H1 (cell line): Measurements from ENCODE around the gene LARP1. TPM values are rescaled to one million over a fixed set of nuclear protein-coding genes. Genes with fewer than 3 reads are reported as not detected.

Experiments used
- CBX5 ChIP-seq: fragments of 300-800, 300-1000 bp; sonication (generic); IDR thresholded peaks from 2 replicates; pipeline ENCODE4 v1.7.1; 2016; ENCODE audit warnings: antibody characterized with exemption, low read length, low read depth
- CEBPB ChIP-seq: IDR thresholded peaks from 2 replicates; pipeline ENCODE4 v1.6.1; 2012; ENCODE audit warnings: low read depth, low read length
- CHD1 ChIP-seq: IDR thresholded peaks from 2 replicates; pipeline ENCODE4 v1.6.1; 2012; ENCODE audit warnings: low read depth, low read length, improper control_type of control experiment
- CTBP2 ChIP-seq: IDR thresholded peaks from 2 replicates; pipeline ENCODE4 v1.7.0; 2011; ENCODE audit warnings: borderline replicate concordance, mild to moderate bottlenecking, moderate library complexity, mixed read lengths, low read length; ENCODE audit not compliant: insufficient read depth, insufficient read length
- EP300 ChIP-seq, 2 experiments: IDR thresholded peaks; 1 replicate in 1 of 2; 2 replicates in 1 of 2; pipeline ENCODE4 v1.6.1; 2011 to 2012; ENCODE audit warnings: low read depth in 2 of 2, low read length in 2 of 2, mild to moderate bottlenecking in 2 of 2, borderline replicate concordance in 1 of 2, inconsistent platforms in 1 of 2, moderate library complexity in 1 of 2
- GABPA ChIP-seq: IDR thresholded peaks from 2 replicates; pipeline ENCODE4 v1.6.1; 2011; ENCODE audit warnings: mild to moderate bottlenecking, low read length, moderate library complexity, borderline replicate concordance; ENCODE audit not compliant: insufficient read depth
- HDAC6 ChIP-seq: IDR thresholded peaks from one replicate; pipeline ENCODE4 v1.7.1; 2012; ENCODE audit warnings: low read depth, mild to moderate bottlenecking, inconsistent platforms, low read length, moderate library complexity
- JUN ChIP-seq: IDR thresholded peaks from 2 replicates; pipeline ENCODE4 v1.6.1; 2011; ENCODE audit warnings: low read depth, mild to moderate bottlenecking, improper control_type of control experiment, low read length
- JUND ChIP-seq: IDR thresholded peaks from 2 replicates; pipeline ENCODE4 v1.6.1; 2011; ENCODE audit warnings: mild to moderate bottlenecking, improper control_type of control experiment, low read length
- KDM1A ChIP-seq: fragments of 200-600, 300-600 bp; sonication (generic); IDR thresholded peaks from 2 replicates; pipeline ENCODE4 v1.7.1; 2016; ENCODE audit warnings: mild to moderate bottlenecking, low read length, borderline replicate concordance
- MAFK ChIP-seq: IDR thresholded peaks from 2 replicates; pipeline ENCODE4 v1.6.1; 2012; ENCODE audit warnings: low read depth, mild to moderate bottlenecking, improper control_type of control experiment, low read length
- NANOG ChIP-seq: IDR thresholded peaks from 2 replicates; pipeline ENCODE4 v1.6.1; 2011; ENCODE audit warnings: low read length, low read depth, mild to moderate bottlenecking, inconsistent platforms; ENCODE audit not compliant: insufficient read depth, poor library complexity, severe bottlenecking
- NRF1 ChIP-seq: IDR thresholded peaks from 2 replicates; pipeline ENCODE4 v1.6.1; 2011; ENCODE audit warnings: mild to moderate bottlenecking, low read depth, low read length, improper control_type of control experiment
- PHF8 ChIP-seq: fragments of 200-600 bp; sonication (generic); conservative IDR thresholded peaks from 2 replicates; pipeline ENCODE4 v1.7.1; 2012; ENCODE audit warnings: low read depth, mild to moderate bottlenecking, inconsistent platforms, low read length, moderate library complexity
- RAD21 ChIP-seq, 2 experiments: IDR thresholded peaks in 1 of 2; conservative IDR thresholded peaks in 1 of 2; 2 replicates each; pipeline ENCODE4 v1.6.1; 2011; ENCODE audit warnings: low read depth in 2 of 2, low read length in 2 of 2, improper control_type of control experiment in 1 of 2, inconsistent platforms in 1 of 2, mild to moderate bottlenecking in 1 of 2, moderate library complexity in 1 of 2
- RFX5 ChIP-seq: IDR thresholded peaks from 2 replicates; pipeline ENCODE4 v1.6.1; 2011; ENCODE audit warnings: low read depth, low read length, improper control_type of control experiment, borderline replicate concordance
- SAP30 ChIP-seq: fragments of 300-600 bp; sonication (generic); IDR thresholded peaks from 2 replicates; pipeline ENCODE4 v1.7.1; 2012; ENCODE audit warnings: low read length, moderate library complexity, mild to moderate bottlenecking, inconsistent platforms; ENCODE audit not compliant: insufficient read depth, insufficient replicate concordance
- SIN3A ChIP-seq, 2 experiments: IDR thresholded peaks in 1 of 2; conservative IDR thresholded peaks in 1 of 2; 2 replicates each; pipeline ENCODE4 v1.6.1; 2011 to 2012; ENCODE audit warnings: low read length in 2 of 2, improper control_type of control experiment in 1 of 2, low read depth in 1 of 2, mild to moderate bottlenecking in 1 of 2
- SIRT6 ChIP-seq: IDR thresholded peaks from one replicate; pipeline ENCODE4 v1.7.1; 2012; ENCODE audit warnings: low read length, inconsistent platforms
- SP4 ChIP-seq: IDR thresholded peaks from 2 replicates; pipeline ENCODE4 v1.6.1; 2012; ENCODE audit warnings: low read length, inconsistent platforms
- SRF ChIP-seq: IDR thresholded peaks from 2 replicates; pipeline ENCODE4 v1.6.1; 2011; ENCODE audit warnings: mild to moderate bottlenecking, low read depth, low read length, moderate library complexity
- TAF1 ChIP-seq: IDR thresholded peaks from 2 replicates; pipeline ENCODE4 v1.6.1; 2011; ENCODE audit warnings: mild to moderate bottlenecking, low read depth, low read length
- TEAD4 ChIP-seq: IDR thresholded peaks from 2 replicates; pipeline ENCODE4 v1.6.1; 2012; ENCODE audit warnings: low read depth, low read length, inconsistent platforms, mixed read lengths
- polyA plus RNA-seq, 7 experiments: library from polyadenylated mRNA; depleted of rRNA in 3 of 7; stranded (reverse) in 5 of 7; unstranded in 2 of 7; fragments of >200 nt in 5 of 7; fragments of 200-250 nt in 2 of 7; gene quantifications; 1 replicate in 5 of 7; 2 replicates in 1 of 7; 4 replicates in 1 of 7; pipeline versions ENCODE4 v1.2.1 to v1.2.3, GENCODE V29; 2011 to 2013; ENCODE audit warnings: missing spikeins in 2 of 7, mixed read lengths in 2 of 7
- total RNA-seq: library from RNA; stranded (reverse); fragmentation: NEBNext Ultra II Directional; extraction: Animal tissue kit (Norgen Biotek cat#: 25700); gene quantifications from 2 replicates; pipeline ENCODE4 v1.2.1, GENCODE V29; 2021
- TF ChIP-seq, protein P1 (sequence below): IDR thresholded peaks from 2 replicates; pipeline ENCODE4 v1.6.1; 2011; ENCODE audit warnings: low read depth, mild to moderate bottlenecking, low read length; ENCODE audit not compliant: insufficient read depth

LARP1 gene
- total and polyA plus RNA-seq, 2 of the 8 experiments (the other 6 are each of a cell fraction or from before 2014, with no cell fraction given), result 106 to 422 TPM

GRCh38 chr5:154858297-154858971, 103.3 kb downstream of the LARP1 start, which contains the start of gene CNOT8 (continued):
- no peak for TF ChIP-seq SIRT6
- TF ChIP-seq NRF1, result peak; percentile 16; the same call in 1 of the 2 replicates
- peak in 1 of 2 experiments; percentile 7; a peak in 1 of 3 replicates for TF ChIP-seq EP300 (IDR thresholded peaks at IDR 0.05; ENCODE audit: borderline replicate concordance in 1 of 2, low read depth in 2 of 2, low read length in 2 of 2)
- TF ChIP-seq SRF, result no peak
- TF ChIP-seq RFX5, result no peak
- TF ChIP-seq JUN, result no peak
- no peak for TF ChIP-seq NANOG
- TF ChIP-seq TEAD4, result 0 out of 2 replicates have a peak, but pooled peaks have one; percentile 18
- TF ChIP-seq SAP30, result no peak
- no peak for TF ChIP-seq SP4
- TF ChIP-seq SIN3A (conservative IDR thresholded peaks at IDR 0.05 in 1 of 2, IDR thresholded peaks at IDR 0.05 in 1 of 2; ENCODE audit: low read depth in 1 of 2, low read length in 2 of 2), result no peak
- TF ChIP-seq JUND, result peak; percentile 23; the same call in 1 of the 2 replicates
- TF ChIP-seq CTBP2, result no peak
- TF ChIP-seq MAFK, result no peak
- no peak for TF ChIP-seq KDM1A
- TF ChIP-seq HDAC6, result no peak
- TF ChIP-seq RAD21 (IDR thresholded peaks at IDR 0.05 in 1 of 2, conservative IDR thresholded peaks at IDR 0.05 in 1 of 2; ENCODE audit: low read depth in 2 of 2, low read length in 2 of 2), result no peak
- TF ChIP-seq, protein P1, sequence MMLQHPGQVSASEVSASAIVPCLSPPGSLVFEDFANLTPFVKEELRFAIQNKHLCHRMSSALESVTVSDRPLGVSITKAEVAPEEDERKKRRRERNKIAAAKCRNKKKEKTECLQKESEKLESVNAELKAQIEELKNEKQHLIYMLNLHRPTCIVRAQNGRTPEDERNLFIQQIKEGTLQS, result no peak
- no peak for TF ChIP-seq CHD1
- peak; percentile 85 for TF ChIP-seq TAF1
- TF ChIP-seq CBX5, result no peak
- no peak for TF ChIP-seq CEBPB
- TF ChIP-seq PHF8, result peak; percentile 97
- no peak for TF ChIP-seq GABPA
